K562 (cell line): ENCODE measurements around the gene MACROD2.

ENCODE experiments used
- EP300 ChIP-seq: IDR thresholded peaks from 2 replicates; pipeline ENCODE4 v1.6.1; 2012; ENCODE audit warnings: low read length, improper control_type of control experiment
- ETV6 ChIP-seq, 3 experiments: fragments of 150-350 bp in 1 of 3; sonication (generic) in 1 of 3; formaldehyde crosslinking in 1 of 3; IDR thresholded peaks; 2 replicates each; pipeline versions ENCODE4 v1.6.1 to v1.8.0; 2014 to 2022; ENCODE audit warnings: borderline replicate concordance in 2 of 3, low read depth in 2 of 3, antibody characterized with exemption in 1 of 3, low read length in 1 of 3, mild to moderate bottlenecking in 1 of 3, missing genetic modification reagents in 1 of 3
- NCOA1 ChIP-seq: fragments of 450-650 bp; IDR thresholded peaks from 2 replicates; pipeline ENCODE4 v1.6.1; 2016; ENCODE audit warnings: low read depth
- NR2C2 ChIP-seq, 2 experiments: fragments of 200-800 bp in 1 of 2; sonication (Bioruptor generic) in 1 of 2; sonication (generic) in 1 of 2; formaldehyde crosslinking in 1 of 2; IDR thresholded peaks; 2 replicates each; pipeline versions ENCODE4 v1.6.1 to v1.8.0; 2016 to 2022; ENCODE audit warnings: mild to moderate bottlenecking in 1 of 2, missing compliant biosample characterization in 1 of 2, missing genetic modification characterization in 1 of 2, missing genetic modification reagents in 1 of 2
- SRF ChIP-seq, 2 experiments: fragments of 250-450, 450-650 bp in 1 of 2; sonication (Bioruptor Pico) in 1 of 2; sonication (generic) in 1 of 2; formaldehyde crosslinking; IDR thresholded peaks; 2 replicates each; pipeline versions ENCODE4 v1.5.0 to v1.5.1; 2020 to 2022; ENCODE audit warnings: mild to moderate bottlenecking in 1 of 2, missing genetic modification reagents in 1 of 2
- ZNF3 ChIP-seq: fragments of 250-450 bp; sonication (Bioruptor Pico); IDR thresholded peaks from 2 replicates; pipeline ENCODE4 v1.5.0; 2021; ENCODE audit warnings: mild to moderate bottlenecking, moderate library complexity
- TF ChIP-seq, protein P1 (sequence below), 3 experiments: IDR thresholded peaks in 2 of 3; conservative IDR thresholded peaks in 1 of 3; 2 replicates each; pipeline ENCODE4 v1.5.1; 2011 to 2012; ENCODE audit warnings: low read length in 3 of 3, mild to moderate bottlenecking in 3 of 3, control low read depth in 2 of 3, improper control_type of control experiment in 1 of 3, inconsistent platforms in 1 of 3, low read depth in 1 of 3, mixed read lengths in 1 of 3, moderate library complexity in 1 of 3; ENCODE audit not compliant: insufficient read depth in 2 of 3

- TF ChIP-seq ETV6 (IDR thresholded peaks at IDR 0.05; ENCODE audit: borderline replicate concordance in 1 of 2, low read depth in 2 of 2, low read length in 1 of 2) (no peak), ETV6 (CRISPR knock-in tag; IDR thresholded peaks at IDR 0.05; ENCODE audit: borderline replicate concordance) (no peak), NR2C2 (CRISPR knock-in tag; IDR thresholded peaks at IDR 0.05) (no peak), NR2C2 (tag; IDR thresholded peaks at IDR 0.05) (no peak), SRF (CRISPR knock-in tag; IDR thresholded peaks at IDR 0.05) (no peak), ZNF3 (CRISPR knock-in tag) (no peak), NCOA1 (no peak), EP300 (no peak)
- TF ChIP-seq, protein P1, sequence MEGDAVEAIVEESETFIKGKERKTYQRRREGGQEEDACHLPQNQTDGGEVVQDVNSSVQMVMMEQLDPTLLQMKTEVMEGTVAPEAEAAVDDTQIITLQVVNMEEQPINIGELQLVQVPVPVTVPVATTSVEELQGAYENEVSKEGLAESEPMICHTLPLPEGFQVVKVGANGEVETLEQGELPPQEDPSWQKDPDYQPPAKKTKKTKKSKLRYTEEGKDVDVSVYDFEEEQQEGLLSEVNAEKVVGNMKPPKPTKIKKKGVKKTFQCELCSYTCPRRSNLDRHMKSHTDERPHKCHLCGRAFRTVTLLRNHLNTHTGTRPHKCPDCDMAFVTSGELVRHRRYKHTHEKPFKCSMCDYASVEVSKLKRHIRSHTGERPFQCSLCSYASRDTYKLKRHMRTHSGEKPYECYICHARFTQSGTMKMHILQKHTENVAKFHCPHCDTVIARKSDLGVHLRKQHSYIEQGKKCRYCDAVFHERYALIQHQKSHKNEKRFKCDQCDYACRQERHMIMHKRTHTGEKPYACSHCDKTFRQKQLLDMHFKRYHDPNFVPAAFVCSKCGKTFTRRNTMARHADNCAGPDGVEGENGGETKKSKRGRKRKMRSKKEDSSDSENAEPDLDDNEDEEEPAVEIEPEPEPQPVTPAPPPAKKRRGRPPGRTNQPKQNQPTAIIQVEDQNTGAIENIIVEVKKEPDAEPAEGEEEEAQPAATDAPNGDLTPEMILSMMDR (IDR thresholded peaks at IDR 0.05 in 2 of 3, conservative IDR thresholded peaks at IDR 0.05 in 1 of 3; ENCODE audit: insufficient read depth in 2 of 3, low read depth in 1 of 3, low read length in 3 of 3), result no peak
These were observed 1084.5 kb downstream of the MACROD2 start for GRCh38 chr20:15079594-15080340.
